Measurements from ENCODE around the gene PRDX5.

Gene PRDX5

GRCh38 chr11:64367931-64368672 is 50.2 kb downstream of the PRDX5 start:
- no peak for DNase-seq

- DNase-seq, result no peak
These were observed 50.8 kb downstream of the PRDX5 start for GRCh38 chr11:64368673-64369074.

DNA sequence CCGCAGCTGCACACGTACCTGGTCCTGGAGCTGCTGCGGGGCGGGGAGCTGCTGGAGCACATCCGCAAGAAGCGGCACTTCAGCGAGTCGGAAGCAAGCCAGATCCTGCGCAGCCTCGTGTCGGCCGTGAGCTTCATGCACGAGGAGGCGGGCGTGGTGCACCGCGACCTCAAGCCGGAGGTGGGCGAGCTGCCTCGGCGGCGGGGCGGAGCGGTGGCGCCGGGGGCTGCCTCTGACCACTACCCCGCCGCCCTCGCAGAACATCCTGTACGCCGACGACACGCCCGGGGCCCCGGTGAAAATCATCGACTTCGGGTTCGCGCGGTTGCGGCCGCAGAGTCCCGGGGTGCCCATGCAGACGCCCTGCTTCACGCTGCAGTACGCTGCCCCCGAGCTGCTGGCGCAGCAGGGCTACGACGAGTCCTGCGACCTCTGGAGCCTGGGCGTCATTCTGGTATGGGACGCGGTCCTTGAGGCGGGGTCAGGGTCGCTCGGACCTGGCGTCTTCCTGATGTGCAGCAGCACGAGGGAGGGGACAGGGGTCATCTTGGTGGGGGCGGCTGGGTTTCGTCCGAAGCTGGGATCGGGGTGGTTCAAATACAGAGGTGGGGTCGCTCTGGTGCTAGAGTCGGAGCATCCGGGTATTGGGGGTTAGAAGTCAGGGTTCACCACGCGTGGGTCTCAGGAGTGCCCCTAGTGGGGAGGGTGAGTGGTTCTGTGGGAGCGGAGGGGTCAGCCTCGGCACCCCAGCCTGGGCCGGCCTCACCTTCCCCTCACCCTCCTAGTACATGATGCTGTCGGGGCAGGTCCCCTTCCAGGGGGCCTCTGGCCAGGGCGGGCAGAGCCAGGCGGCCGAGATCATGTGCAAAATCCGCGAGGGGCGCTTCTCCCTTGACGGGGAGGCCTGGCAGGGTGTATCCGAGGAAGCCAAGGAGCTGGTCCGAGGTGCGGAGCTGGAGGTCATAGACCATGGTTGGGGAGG is 51.8 kb downstream of the PRDX5 start:
- no peak for DNase-seq

GRCh38 chr11:64371201-64371600 is 53.3 kb downstream of the PRDX5 start:
- no peak for DNase-seq
